Measurements from ENCODE around the gene ARMC3.

ARMC3 gene

DNA sequence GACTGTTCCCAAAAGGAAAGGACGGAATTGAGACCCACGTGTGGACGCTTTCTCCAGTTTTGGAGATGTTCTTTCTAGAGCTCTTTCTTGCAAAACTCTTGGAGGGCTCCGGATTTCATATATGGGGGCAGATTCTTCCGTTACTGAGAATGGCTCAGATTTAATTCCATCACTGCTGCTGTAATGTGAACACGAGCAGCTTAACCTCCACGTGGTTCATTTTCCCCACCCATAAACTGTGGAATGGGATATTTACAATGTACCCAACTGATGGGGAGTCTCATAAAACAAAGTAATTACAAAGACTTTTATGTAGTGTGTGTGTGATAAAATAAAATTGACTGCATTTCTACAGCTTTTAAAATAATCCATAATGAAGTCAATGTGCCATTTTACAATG lies 152.4 kb downstream of the ARMC3 start:
- DNase-seq = no peak

DNA sequence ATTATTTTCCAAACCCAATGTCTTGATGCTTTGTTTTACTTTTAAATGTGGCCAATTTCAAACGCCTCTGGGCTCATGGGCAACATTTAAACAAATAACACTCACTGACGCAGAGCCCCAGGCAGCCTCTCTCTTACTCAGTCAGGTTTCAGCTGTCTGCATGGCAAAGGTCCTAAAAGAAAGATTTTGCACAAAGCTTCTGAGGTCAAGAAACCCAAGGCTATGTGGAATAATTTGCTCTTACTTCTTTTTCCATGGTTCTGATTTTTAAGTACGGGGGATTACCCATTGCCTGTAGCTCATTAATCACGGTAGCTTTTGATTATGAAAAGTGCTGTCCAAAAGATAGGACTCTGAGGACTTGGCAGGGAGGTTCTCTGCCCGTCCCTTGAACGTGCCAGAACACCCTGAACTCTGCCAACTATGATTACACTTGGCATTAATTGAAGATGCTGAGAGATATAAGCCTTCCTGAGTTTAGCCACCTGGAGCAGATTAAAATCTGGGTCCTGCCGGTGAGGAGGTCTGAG lies 153.4 kb downstream of the ARMC3 start:
- no peak for DNase-seq

DNA sequence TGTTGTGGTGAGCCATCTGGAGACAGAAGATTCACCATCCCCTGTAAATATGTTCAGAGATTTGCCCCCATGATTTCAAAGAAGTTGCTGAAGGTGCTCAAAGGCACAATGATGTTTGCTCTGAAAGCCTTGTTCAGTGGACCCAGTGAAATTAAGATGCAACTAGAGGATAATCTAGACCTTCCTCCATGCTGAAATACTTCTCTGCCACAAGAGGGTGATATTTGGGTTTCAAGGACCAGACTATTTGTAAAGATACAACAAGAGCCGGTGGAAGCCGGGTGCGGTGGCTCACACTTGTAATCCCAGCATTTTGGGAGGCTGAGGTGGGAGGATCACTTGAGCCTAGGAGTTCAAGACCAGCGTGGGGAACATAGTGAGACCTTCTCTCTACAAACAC lies 154.0 kb downstream of the ARMC3 start:
- DNase-seq = no peak
